ENCODE measurements around the gene MIA2. TPM values are rescaled to one million over a fixed set of nuclear protein-coding genes. Genes with fewer than 3 reads are reported as not detected.

MIA2 gene
- polyA plus RNA-seq, 4 donors, result 55.3 to 264 (median 210) TPM

Other genes starting within 250 kb of the MIA2 start
- gene SEC23A, start 130.7 kb upstream of the MIA2 start, polyA plus RNA-seq, result 10 to 100 TPM; 26.9 to 96.9 (median 78.1) TPM
- 10 to 100 TPM in 2 of 4 donors, 1 to 10 TPM in 2; 4.6 to 13.8 (median 9.4) TPM for gene GEMIN2, start 119.6 kb upstream of the MIA2 start, polyA plus RNA-seq
- gene TRAPPC6B, start 63.6 kb upstream of the MIA2 start, polyA plus RNA-seq, result 10 to 100 TPM; 10.8 to 19.7 (median 12.2) TPM
- gene PNN, start 58.7 kb upstream of the MIA2 start, polyA plus RNA-seq, result 100 to 1,000 TPM in 1 of 4 donors, 10 to 100 TPM in 3; 21.1 to 129 (median 29.2) TPM
- gene FBXO33, start 198.5 kb downstream of the MIA2 start, polyA plus RNA-seq, result 1 to 10 TPM; 3.8 to 9.3 (median 4.6) TPM

Measured in small intestine (tissue), 4 donors.